HG02973 (cell line): ENCODE measurements around the gene CACNA2D2.

Experiments used
- ATAC-seq: cut with Tn5 transposase; IDR thresholded peaks from one replicate; pipeline ENCODE4 v1.9.1; 2021; ENCODE audit warnings: moderate library complexity; ENCODE audit not compliant: unreplicated experiment

Gene CACNA2D2

DNA sequence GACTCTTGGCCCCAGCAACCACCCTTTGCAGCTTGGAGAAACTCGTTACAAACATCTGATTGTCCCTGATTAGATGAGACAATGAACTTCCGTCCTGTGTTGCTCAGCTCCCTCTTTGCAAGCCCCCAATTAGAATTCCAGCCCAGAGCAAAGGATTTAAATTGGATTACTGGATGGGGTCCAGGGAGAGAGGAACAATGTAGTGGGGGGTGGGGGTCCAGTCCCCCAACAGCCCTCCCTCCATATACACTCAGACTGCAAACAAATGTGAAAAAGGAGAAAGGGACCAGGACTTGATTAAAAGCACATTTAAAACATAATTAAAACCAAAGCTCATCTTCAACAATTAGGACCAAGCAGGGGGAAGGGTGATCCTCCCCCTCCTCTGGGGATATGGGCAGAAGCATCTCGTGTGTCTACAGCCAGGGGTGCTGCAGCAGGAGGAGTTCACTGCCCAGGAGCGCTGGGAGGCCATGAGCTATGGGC is 72.4 kb downstream of the CACNA2D2 start:
- ATAC-seq: no peak

- no peak for ATAC-seq
Observed at GRCh38 chr3:50430191-50430590, 73.2 kb downstream of the CACNA2D2 start.

GRCh38 chr3:50428007-50428633 is 75.3 kb downstream of the CACNA2D2 start:
- no peak for ATAC-seq

DNA sequence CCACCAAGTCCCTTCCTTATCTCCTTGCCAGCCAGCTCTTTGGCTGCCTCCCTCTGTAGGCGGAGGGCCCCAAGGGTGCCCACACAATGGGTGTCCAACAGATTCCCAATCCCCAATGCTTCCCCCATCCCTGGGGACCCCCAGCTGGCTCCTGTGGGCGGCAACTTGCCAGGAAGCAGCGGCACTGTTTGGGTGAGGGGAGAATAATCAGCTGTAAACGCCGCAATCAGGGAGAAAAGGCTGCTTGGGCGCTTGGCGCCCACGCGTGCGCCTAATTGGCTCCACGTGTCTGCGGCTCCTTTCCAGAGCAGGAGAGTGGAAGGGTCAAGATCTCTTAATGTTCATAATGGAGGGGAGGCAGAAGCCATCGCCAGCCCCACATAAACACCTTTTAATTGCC is 76.2 kb downstream of the CACNA2D2 start:
- ATAC-seq: no peak

GRCh38 chr3:50425911-50426310 is 77.5 kb downstream of the CACNA2D2 start:
- no peak for ATAC-seq

DNA sequence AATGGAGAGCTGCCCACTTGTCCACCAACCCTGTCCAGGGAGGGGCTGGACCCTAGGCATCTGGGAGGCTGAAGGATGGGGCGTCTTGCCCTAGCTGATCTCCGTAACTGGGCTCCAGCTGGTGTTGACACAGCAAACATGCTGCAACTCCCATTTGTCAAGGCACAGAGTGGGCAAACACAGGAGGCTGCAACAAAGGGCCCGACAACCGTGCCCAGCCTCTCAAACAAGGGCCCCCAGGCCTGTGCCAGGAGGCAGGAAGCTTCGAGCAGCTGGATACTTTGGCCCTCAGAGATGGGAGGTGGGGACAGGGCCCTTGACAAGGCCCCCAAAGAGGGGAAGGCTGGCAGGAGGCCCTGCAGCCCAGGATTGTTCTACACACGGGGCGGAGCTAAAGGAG is 79.9 kb downstream of the CACNA2D2 start:
- no peak for ATAC-seq

DNA sequence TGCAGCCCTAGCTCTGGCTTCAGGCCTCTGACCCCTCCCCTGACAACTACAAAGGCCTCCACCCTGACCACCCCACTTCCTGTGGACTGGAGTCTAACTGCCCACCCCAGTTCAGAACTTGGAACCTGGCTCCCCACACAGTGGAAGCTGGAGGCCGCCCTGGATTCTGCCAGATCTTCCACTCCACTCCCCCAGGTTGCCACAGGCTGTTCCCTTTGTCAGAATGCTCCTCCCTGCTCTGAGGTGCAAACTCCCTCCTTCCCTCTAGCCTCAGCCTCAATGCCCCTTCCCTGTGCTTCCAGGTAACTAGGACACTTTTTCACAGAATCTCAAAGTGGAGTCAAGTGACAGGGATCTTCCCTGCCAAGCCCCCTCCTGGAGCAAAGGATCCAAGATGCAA is 81.3 kb downstream of the CACNA2D2 start:
- ATAC-seq: no peak

- no peak for ATAC-seq
Observed at GRCh38 chr3:50419595-50420370, 83.7 kb downstream of the CACNA2D2 start.

DNA sequence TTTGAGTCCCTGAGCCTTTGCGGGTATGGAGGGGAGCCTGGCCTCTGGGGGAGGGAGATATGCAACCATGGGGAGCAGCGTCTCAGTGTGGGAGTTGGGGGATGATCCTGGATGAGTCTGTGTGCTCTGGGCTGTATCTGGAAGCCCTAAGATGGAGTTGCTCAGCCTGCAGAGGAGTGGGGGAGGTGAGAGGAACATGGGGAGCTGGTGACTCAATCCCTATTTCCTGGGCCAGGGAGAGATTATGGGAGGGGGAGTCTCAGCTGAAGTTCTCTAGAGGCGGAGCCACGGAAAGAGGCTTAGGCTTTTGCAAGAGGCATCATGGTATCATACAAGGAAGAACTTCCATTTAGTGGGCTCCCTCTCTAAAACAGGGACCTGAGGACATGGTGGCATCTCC is 84.6 kb downstream of the CACNA2D2 start:
- ATAC-seq: no peak

DNA sequence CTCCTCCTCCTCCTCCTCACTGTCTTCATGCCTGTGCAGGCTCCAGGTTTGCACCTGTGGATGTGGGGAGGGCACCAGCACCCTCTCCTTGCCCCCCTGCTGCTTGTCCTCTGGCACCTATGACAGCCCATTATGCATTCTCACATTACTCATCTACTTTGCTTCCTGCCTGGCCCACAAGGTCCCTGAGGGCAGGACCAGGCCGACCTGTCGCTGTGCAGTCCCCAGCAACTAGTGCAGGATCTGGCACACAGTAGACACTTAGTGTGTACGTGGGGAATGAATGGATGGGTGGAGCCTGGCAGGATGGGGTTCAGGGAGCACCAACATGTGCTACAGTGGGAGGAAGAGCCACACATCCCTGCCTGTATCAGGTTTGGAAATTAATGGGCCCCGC is 85.8 kb downstream of the CACNA2D2 start:
- ATAC-seq: no peak

- ATAC-seq: no peak
Observed at GRCh38 chr3:50416736-50417636, 86.4 kb downstream of the CACNA2D2 start.

- no peak for ATAC-seq
Observed at GRCh38 chr3:50415816-50416215, 87.6 kb downstream of the CACNA2D2 start.

- no peak for ATAC-seq
Observed at GRCh38 chr3:50415061-50415460, 88.4 kb downstream of the CACNA2D2 start.

DNA sequence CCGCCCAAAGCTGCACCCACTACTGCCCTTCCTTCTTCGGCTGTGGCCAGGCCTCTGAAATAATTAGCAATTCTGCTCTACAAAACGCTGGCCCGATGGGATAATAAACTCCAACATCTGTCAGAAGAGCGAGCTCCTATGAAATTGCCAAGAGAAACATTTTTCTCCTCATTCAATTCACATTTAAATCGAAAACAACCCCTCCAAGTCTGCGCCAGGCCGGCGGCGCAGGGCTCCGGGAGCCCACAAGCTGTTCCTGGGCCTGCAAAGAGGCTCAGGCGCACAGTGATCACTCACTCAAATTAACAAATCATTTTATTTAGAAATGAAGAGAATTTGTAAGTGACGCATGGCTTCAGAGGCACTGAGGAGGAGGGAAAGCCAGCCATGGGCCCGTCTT is 88.8 kb downstream of the CACNA2D2 start:
- ATAC-seq: no peak

DNA sequence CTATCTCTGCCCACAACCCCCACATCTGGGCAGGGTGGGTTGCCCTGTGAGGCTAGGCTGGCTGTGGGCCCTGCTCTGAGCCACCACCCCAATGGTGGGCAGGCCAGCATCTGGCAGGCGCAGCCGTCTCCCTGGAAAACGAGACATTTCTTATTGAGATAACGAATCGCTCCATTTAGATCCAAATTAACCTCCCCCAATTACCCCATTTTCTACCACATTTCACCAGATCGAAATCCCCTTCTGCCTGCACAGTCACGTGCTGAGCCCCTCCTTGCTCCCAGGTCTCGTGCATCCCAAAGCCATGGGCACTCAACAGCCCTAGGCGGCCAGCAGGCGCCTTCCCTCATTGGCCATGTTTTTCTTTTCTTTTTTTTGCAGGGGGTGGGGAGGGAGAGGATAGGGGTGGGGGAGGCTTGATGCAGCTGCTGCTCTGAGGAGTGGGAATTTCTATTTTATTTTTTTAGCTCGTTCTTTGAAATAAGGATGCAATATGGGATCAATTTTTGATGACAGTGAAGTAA is 91.1 kb downstream of the CACNA2D2 start:
- ATAC-seq: no peak

DNA sequence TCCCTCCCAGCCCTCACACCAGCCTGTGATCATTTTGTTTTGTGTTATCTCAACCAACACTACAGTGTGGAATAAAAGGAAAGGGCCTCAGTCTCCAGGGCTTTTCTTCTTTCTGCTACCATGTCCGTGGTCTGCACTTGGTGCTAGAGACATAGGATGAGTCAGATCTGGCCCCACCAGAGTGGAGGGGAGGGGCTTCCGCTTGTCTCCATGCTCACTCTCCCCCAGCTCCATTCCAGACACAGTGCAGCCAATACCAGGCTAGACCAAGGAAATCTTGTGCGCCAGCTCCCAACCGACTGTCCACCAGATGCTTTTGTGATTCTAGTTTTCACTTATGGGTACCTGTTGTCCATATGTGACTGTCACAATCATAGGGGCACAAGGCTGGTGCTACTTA is 92.2 kb downstream of the CACNA2D2 start:
- no peak for ATAC-seq

GRCh38 chr3:50410608-50411139 is 92.8 kb downstream of the CACNA2D2 start:
- ATAC-seq: no peak

DNA sequence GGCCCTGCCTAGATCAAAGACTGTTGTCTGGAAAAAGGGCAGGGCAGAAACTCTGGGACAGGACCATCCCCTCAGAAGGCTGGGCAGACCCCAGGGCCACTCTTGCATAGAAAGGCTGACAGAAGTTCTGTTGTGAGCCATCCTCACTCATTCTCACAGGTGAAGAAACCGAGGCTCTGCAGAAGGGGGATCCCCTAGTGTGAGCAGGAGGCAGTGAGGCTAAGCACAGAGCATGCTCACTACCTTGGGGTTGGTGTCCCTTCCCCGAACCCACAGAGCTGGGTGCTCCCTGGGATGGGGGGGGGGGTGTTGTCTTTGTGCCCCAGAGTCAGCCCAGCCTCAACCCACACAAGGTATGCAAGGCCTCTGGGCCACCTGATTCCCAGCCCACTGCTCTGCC is 93.2 kb downstream of the CACNA2D2 start:
- ATAC-seq: no peak

DNA sequence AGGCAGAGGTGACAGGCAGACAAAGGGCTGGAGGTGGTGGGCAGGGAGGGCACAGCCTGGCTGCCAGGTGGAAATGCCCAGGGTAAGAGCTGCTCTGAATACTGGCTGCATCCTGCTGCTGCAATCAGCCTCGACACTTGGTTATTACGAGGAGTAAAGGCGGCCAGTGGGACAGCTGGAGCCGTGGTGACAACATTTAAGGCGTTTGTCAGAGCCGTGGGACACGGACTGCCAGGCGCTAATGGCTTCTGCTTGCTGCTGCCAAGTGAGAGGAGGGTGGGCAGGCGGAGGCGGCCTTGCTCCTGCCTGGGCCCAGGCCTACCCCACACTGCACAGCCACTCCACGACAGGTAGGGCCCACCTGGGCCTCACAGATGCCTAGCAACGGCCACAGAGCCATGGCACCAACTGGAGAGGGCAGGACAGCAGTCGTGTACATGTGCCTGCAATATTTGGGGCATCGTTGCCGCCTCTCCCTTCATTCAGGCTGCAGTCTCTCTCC is 94.9 kb downstream of the CACNA2D2 start:
- no peak for ATAC-seq

- no peak for ATAC-seq
Observed at GRCh38 chr3:50406487-50406886, 96.9 kb downstream of the CACNA2D2 start.

DNA sequence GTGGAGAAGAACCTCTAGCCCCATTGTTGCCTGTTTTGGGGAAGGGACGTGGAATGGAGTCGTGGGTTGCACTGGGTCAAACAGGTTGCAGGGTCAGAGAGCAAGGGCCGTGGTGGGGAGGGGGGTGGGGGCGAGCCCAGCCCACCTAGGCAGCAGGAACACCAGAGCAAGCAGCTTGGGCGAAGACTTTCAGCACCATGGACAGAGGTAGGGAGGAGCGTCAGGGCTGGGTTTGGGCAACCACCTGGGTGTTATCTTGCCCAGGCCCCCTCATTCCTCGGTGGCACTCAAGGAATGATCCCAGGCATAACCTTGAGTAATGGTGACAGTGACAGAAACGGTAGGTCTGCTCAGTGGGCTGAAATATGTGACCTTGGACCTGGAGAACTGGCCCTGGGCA is 98.2 kb downstream of the CACNA2D2 start:
- no peak for ATAC-seq
